T-helper 2 cell treated with Interferon-gamma antibody and Interleukin-4, amounts not matched to agents 100 ng/mL and 5 ng/mL, for 36 hours (primary cell): ENCODE measurements around the gene PIGZ. TPM values are rescaled to one million over a fixed set of nuclear protein-coding genes. Genes with fewer than 3 reads are reported as not detected.

Experiments used
- intact Hi-C: fragments of 100-400 bp; cut with micrococcal nuclease; formaldehyde crosslinking; loops from one replicate; pipeline ENCODE4 v1.15.1; 2023
- total RNA-seq: library from RNA; stranded (reverse); gene quantifications from 2 replicates; pipeline ENCODE4 v1.2.3, GENCODE V29; 2022

The PIGZ gene
- total RNA-seq, 1 donor from 2014 or later, result 3.3 TPM

GRCh38 chr3:196918968-196919367, 49.7 kb downstream of the PIGZ start:
- intact Hi-C loops, result no loop called here

- intact Hi-C loops, result no loop called here
Measured at GRCh38 chr3:196916995-196917394, 51.6 kb downstream of the PIGZ start.

- intact Hi-C loops, result no loop called here
Measured at GRCh38 chr3:196916221-196916620, 52.4 kb downstream of the PIGZ start.

GRCh38 chr3:196915375-196915774, 53.3 kb downstream of the PIGZ start:
- intact Hi-C loops, result no loop called here

- intact Hi-C loops, result no loop called here
Measured at GRCh38 chr3:196914866-196915265, 53.8 kb downstream of the PIGZ start.

GRCh38 chr3:196903740-196904139, 64.9 kb downstream of the PIGZ start:
- intact Hi-C loops, result no loop called here

GRCh38 chr3:196902296-196902695, 66.3 kb downstream of the PIGZ start:
- intact Hi-C loops, result no loop called here

- intact Hi-C loops, result no loop called here
Measured at GRCh38 chr3:196901768-196902167, 66.9 kb downstream of the PIGZ start.

Other genes starting within 250 kb of the PIGZ start
- 99.6 and 101 TPM in 2 replicates for gene PAK2, start 229.0 kb downstream of the PIGZ start, total RNA-seq
- 41.1 and 42.9 TPM in 2 replicates for gene SENP5, start 100.9 kb downstream of the PIGZ start, total RNA-seq
- 64.3 and 65.0 TPM in 2 replicates for gene NCBP2, start 26.3 kb downstream of the PIGZ start, total RNA-seq
- gene MELTF, start 61.0 kb upstream of the PIGZ start, total RNA-seq, result 6.9 and 9.0 TPM in 2 replicates